ENCODE results near the gene KCTD16. TPM values are rescaled to one million over a fixed set of nuclear protein-coding genes. Genes with fewer than 3 reads are reported as not detected.

The KCTD16 gene
- total RNA-seq, 2 donors from 2014 or later = 3.4 to 4.3 TPM

DNA sequence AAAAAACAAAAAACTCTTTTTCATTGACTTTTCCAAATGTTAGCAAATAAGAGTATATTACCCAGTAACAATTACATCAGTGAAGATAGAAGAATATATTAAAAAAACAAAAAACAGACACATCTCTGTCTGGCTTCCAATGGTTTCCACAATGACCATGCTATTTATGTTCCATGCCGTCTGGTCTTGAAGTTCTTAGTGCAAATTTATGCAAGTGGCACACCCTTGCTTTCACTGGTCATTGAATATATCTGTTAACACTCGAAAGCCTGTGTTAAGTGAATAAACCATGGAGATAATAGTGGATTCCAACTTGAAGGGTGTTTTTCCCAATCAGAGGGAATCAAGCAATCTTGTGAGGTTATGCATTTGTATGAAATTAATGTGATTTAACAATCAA, 291.9 kb downstream of the KCTD16 start:
- intact Hi-C loops (cut with DNase I) = no loop called here
- H3K36me3 ChIP-seq (replicated peaks in 1 of 2; ENCODE audit: insufficient read depth in 1 of 2, low read depth in 2 of 2) = no peaks in the 10 kb centered on the region
- WGBS, 2 donors = 90 to 91% methylated on average over 2 of the region's 2 CpGs
- H3K27me3 ChIP-seq = no peaks in the 10 kb centered on the region
- peaks cover 7% of the 10 kb centered on the region for H3K4me1 ChIP-seq
- TF ChIP-seq, protein P1, sequence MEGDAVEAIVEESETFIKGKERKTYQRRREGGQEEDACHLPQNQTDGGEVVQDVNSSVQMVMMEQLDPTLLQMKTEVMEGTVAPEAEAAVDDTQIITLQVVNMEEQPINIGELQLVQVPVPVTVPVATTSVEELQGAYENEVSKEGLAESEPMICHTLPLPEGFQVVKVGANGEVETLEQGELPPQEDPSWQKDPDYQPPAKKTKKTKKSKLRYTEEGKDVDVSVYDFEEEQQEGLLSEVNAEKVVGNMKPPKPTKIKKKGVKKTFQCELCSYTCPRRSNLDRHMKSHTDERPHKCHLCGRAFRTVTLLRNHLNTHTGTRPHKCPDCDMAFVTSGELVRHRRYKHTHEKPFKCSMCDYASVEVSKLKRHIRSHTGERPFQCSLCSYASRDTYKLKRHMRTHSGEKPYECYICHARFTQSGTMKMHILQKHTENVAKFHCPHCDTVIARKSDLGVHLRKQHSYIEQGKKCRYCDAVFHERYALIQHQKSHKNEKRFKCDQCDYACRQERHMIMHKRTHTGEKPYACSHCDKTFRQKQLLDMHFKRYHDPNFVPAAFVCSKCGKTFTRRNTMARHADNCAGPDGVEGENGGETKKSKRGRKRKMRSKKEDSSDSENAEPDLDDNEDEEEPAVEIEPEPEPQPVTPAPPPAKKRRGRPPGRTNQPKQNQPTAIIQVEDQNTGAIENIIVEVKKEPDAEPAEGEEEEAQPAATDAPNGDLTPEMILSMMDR (IDR thresholded peaks at IDR 0.05) = no peak
- no peak for TF ChIP-seq POLR2A (IDR thresholded peaks at IDR 0.05)
- H3K9me3 ChIP-seq = no peaks in the 10 kb centered on the region
- H3K4me3 ChIP-seq = no peak overlapping the region
- no peak overlapping the region for H3K27ac ChIP-seq
- DNase-seq = no peak
- no peak for ATAC-seq

DNA sequence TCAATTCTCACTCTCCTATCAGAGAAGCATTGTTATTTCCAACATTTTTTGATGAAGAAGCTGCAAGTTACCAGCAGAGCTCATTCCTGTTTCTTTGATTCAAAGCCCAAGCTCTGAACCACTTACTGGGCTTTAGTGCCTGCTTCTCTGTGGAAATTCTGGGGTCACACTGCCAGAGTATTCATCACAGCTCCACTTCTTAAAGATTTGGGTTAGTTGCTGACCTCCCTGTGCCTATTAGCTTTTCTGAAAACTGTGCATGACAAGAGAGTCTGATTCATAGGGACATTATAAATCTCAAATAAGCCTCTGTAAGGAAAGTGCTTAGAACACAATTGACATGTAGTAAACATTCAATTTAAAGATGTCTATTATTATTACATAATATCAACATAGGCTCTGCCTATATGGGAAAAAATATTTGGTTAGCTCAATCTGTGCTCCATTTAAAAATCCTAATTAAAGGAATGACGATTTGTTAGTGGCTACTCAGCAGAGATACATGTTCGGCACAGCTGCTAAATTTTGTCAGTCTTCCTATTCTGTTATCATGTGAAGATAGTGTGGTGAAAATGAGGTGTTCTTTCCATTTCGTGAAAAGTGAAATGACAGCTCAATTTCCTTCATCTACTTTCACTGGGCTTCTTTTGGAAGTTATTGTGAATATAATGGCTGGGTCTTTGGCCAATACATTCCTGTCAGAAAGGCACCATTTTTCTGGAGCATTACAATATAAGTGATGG, 293.0 kb downstream of the KCTD16 start:
- Histone ChIP-seq H3K9me3 (no peaks in the 10 kb centered on the region), H3K4me1 (peaks cover 18% of the 10 kb centered on the region), H3K36me3 (replicated peaks in 1 of 2; ENCODE audit: insufficient read depth in 1 of 2, low read depth in 2 of 2) (no peaks in the 10 kb centered on the region), H3K4me3 (no peak overlapping the region), H3K27ac (no peak overlapping the region), H3K27me3 (no peaks in the 10 kb centered on the region)
- intact Hi-C loops (cut with DNase I) = no loop called here
- 51 to 52% methylated on average over 3 of the region's 3 CpGs for WGBS, 2 donors
- no peak for DNase-seq
- ATAC-seq = no peak
- TF ChIP-seq, protein P1 (IDR thresholded peaks at IDR 0.05) = no peak
- no peak for TF ChIP-seq POLR2A (IDR thresholded peaks at IDR 0.05)

DNA sequence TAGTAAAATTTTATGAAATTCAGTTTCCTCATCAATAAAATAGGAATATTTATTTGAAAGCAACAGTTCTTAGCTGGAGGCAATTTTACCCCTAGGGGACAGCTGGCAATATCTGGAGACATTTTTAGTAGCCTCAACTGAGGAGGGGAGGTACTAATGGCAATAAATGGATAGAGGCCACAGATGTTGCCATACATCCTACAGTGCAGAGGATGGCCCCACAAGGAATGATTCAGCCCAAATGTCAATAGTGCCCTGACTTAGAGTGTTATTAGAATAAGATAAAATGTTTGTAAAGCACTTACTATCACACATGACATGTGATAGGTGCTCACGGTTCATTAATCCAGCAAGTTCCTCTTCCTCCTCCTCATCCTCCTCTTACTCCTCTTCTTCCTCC, 293.6 kb downstream of the KCTD16 start:
- H3K27me3 ChIP-seq = no peaks in the 10 kb centered on the region
- H3K4me1 ChIP-seq = peaks cover 19% of the 10 kb centered on the region
- DNase-seq = no peak
- H3K9me3 ChIP-seq = no peaks in the 10 kb centered on the region
- intact Hi-C loops (cut with DNase I) = no loop called here
- 63 to 68% methylated on average over 1 of the region's 1 CpG for WGBS, 2 donors
- TF ChIP-seq, protein P1 (IDR thresholded peaks at IDR 0.05) = no peak
- no peak for TF ChIP-seq POLR2A (IDR thresholded peaks at IDR 0.05)
- ATAC-seq = no peak
- H3K36me3 ChIP-seq (replicated peaks in 1 of 2; ENCODE audit: insufficient read depth in 1 of 2, low read depth in 2 of 2) = no peaks in the 10 kb centered on the region
- H3K4me3 ChIP-seq = no peak overlapping the region
- no peak overlapping the region for H3K27ac ChIP-seq

DNA sequence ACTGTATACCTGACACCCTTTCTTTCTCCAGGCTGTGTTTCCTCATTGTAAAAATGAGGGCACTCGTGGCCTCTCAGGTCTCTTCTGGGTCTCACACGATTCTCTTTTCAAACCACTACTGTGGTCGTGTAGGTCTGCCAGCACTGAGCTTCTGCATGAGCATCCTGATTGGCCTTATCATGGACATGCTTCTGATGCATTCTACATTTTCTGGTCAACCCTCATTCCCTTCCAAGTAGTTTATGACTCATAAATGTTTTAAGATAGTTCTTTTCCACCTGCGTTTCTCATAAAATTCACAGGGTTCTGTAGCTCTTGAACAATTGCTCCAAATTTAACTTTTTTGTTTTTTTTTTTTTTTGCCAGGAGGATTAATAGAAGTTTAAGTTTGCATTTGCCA, 294.8 kb downstream of the KCTD16 start:
- ATAC-seq (no peak), DNase-seq (no peak)
- Histone ChIP-seq H3K27me3 (no peaks in the 10 kb centered on the region), H3K36me3 (replicated peaks in 1 of 2; ENCODE audit: insufficient read depth in 1 of 2, low read depth in 2 of 2) (no peaks in the 10 kb centered on the region), H3K4me1 (peaks cover 18% of the 10 kb centered on the region), H3K4me3 (no peak overlapping the region), H3K27ac (no peak overlapping the region), H3K9me3 (no peaks in the 10 kb centered on the region)
- intact Hi-C loops (cut with DNase I) = no loop called here
- TF ChIP-seq, protein P1 (IDR thresholded peaks at IDR 0.05) = no peak
- TF ChIP-seq POLR2A (IDR thresholded peaks at IDR 0.05) = no peak
- WGBS, 2 donors = 81 to 91% methylated on average over 4 of the region's 4 CpGs

DNA sequence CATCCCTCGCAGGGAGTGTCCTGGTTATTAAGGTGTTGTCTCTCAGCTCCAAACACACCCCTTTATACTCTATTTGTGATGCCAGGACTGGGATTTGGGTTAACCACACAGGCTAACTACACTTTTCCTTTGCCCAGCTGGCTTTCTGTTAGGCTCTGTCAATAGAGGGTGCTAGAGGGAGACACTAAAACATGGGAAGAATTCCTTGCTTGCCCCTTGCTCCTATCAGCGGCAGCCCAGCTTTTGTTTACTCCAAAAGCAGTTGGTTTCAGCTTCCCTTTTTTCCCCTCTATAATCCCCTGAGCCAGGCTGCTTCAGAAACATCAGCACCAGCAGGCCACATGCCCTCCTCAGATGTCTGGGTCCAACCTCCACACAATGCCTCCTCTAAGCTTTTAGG, 297.1 kb downstream of the KCTD16 start:
- DNase-seq = peak; percentile 48 to 57 (median 52)
- no peak overlapping the region for H3K4me3 ChIP-seq

More for the DNA sequence above, 297.1 kb downstream of the KCTD16 start:
- TF ChIP-seq, protein P1 (IDR thresholded peaks at IDR 0.05) = peak; percentile 32 to 60 (median 53)
- TF ChIP-seq POLR2A (IDR thresholded peaks at IDR 0.05) = no peak
- H3K27me3 ChIP-seq = no peaks in the 10 kb centered on the region
- H3K4me1 ChIP-seq = peaks cover 16% of the 10 kb centered on the region
- peak; percentile 86 for ATAC-seq
- no peaks in the 10 kb centered on the region for H3K36me3 ChIP-seq (replicated peaks in 1 of 2; ENCODE audit: insufficient read depth in 1 of 2, low read depth in 2 of 2)
- WGBS, 2 donors = 31 to 33% methylated on average over 2 of the region's 2 CpGs
- no peaks in the 10 kb centered on the region for H3K9me3 ChIP-seq
- intact Hi-C loops (cut with DNase I) = no loop called here
- H3K27ac ChIP-seq = peak overlapping the region in 1 of 4 donors; percentile 17

Data from body of pancreas (tissue), 4 donors.